Esophagus muscularis mucosa (tissue), 3 donors: Measurements from ENCODE around the gene PAXX.

Experiments used
- POLR2A ChIP-seq: fragments of 450-650 bp; IDR thresholded peaks from one replicate; pipeline ENCODE4 v1.6.1; 2017; ENCODE audit warnings: antibody characterized with exemption, moderate library complexity, mild to moderate bottlenecking, low read depth
- TF ChIP-seq, protein P1 (sequence below), 3 experiments: fragments of 200-600 bp in 2 of 3; fragments of 450-650 bp in 1 of 3; sonication (generic) in 2 of 3; IDR thresholded peaks; one replicate each; pipeline ENCODE4 v1.5.1; 2017 to 2019; ENCODE audit warnings: antibody characterized with exemption in 3 of 3, mild to moderate bottlenecking in 2 of 3, moderate library complexity in 1 of 3

GRCh38 chr9:137032858-137033257 is 40.6 kb downstream of the PAXX start:
- no peak for TF ChIP-seq POLR2A
- TF ChIP-seq, protein P1, sequence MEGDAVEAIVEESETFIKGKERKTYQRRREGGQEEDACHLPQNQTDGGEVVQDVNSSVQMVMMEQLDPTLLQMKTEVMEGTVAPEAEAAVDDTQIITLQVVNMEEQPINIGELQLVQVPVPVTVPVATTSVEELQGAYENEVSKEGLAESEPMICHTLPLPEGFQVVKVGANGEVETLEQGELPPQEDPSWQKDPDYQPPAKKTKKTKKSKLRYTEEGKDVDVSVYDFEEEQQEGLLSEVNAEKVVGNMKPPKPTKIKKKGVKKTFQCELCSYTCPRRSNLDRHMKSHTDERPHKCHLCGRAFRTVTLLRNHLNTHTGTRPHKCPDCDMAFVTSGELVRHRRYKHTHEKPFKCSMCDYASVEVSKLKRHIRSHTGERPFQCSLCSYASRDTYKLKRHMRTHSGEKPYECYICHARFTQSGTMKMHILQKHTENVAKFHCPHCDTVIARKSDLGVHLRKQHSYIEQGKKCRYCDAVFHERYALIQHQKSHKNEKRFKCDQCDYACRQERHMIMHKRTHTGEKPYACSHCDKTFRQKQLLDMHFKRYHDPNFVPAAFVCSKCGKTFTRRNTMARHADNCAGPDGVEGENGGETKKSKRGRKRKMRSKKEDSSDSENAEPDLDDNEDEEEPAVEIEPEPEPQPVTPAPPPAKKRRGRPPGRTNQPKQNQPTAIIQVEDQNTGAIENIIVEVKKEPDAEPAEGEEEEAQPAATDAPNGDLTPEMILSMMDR (IDR thresholded peaks at IDR 0.05) = no peak
